HT1080 (cell line): ENCODE results near the gene NPEPL1. TPM values are rescaled to one million over a fixed set of nuclear protein-coding genes. Genes with fewer than 3 reads are reported as not detected.
"Not testable (repeated sequence)": the region's sequence is repeated elsewhere in the genome, so short reads cannot be mapped to it uniquely, and the experiment has no call there.

Source experiments
- DNase-seq: peaks from one replicate; pipeline ENCODE4 v3.0.0-alpha.2; 2015; ENCODE audit warnings: low read depth
- polyA plus RNA-seq, 2 experiments: library from polyadenylated mRNA; depleted of rRNA; stranded (reverse); fragments of >200 nt; gene quantifications; 2 replicates each; pipeline ENCODE4 v1.2.3, GENCODE V29; 2015
- total RNA-seq: library from RNA; depleted of rRNA; stranded (reverse); fragments of >200 nt; shearing (Covaris generic); gene quantifications from 2 replicates; pipeline ENCODE4 v1.2.3, GENCODE V29; 2014; rRNA removed

NPEPL1 gene, protein sequence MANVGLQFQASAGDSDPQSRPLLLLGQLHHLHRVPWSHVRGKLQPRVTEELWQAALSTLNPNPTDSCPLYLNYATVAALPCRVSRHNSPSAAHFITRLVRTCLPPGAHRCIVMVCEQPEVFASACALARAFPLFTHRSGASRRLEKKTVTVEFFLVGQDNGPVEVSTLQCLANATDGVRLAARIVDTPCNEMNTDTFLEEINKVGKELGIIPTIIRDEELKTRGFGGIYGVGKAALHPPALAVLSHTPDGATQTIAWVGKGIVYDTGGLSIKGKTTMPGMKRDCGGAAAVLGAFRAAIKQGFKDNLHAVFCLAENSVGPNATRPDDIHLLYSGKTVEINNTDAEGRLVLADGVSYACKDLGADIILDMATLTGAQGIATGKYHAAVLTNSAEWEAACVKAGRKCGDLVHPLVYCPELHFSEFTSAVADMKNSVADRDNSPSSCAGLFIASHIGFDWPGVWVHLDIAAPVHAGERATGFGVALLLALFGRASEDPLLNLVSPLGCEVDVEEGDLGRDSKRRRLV
- 0.13 and 0.40 TPM in 2 replicates for total RNA-seq
- polyA plus RNA-seq (2015; cell fraction: cytosol; rRNA removed): 0.36 and 0.58 TPM in 2 replicates
- 7.9 and 8.9 TPM in 2 replicates for polyA plus RNA-seq (2015; cell fraction: nucleus; rRNA removed)

DNA sequence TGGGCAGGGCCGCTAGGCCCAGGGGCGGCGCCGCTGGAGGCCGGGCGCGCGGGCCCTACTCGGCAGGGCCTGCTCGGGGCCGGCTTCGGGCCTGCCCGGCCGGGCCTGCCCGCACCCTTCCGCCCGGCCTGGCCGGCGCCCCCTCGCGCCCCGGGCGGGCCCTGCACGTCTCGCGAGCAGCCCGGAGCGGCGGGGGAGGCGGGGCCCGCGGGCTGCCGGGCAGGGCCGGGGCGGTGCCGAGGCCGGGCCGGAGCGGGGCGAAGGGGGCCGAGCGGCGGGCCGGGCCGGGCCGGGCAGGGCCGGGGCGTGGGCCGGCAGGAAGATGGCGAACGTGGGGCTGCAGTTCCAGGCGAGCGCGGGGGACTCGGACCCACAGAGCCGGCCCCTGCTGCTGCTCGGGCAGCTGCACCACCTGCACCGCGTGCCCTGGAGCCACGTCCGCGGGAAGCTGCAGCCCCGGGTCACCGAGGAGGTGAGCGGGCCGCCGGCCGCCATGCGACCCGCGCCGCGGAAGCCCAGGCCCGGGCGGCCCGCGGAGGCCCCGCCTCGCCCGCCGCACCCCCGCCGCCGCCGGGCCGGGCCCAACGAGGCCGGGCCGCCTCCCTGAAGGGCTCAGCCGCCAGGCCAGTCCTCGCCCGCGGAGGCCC is at the start of gene NPEPL1:
Gene NPEPL1, plus strand, starts transcription at position 222 of the 647 bp plus-strand sequence. Its CDS starts 101 bp downstream, at position 323.
- no peak for DNase-seq

GRCh38 chr20:58642896-58643295 is 49.7 kb upstream of the NPEPL1 start:
- DNase-seq: not testable (repeated sequence)

DNA sequence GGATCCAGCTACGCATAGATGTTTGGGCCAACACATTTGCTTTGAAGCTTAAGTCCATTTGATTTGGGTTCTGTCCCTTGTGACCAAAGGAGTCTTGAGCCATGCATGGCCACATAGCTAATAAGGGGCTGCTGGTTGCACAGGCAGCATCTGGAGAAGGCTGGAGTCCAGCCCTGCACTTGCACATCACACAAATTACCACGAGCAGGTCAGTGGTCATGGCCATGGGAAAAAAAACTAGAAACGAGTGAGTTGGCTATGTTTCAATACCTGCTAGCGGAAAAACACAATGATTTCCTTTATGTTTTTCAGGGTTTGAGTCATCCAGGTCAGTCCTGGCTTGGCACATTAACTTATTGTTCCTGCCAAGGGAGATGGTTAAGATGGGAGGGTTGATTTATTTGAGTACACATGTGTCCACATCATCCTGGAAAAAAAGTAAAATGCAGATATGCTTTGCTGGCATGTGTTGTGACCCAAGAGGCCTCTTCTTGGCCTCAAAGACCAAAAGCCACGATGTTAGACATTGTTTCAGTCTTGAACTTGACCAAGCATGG is 47.1 kb upstream of the NPEPL1 start:
- peak; percentile 98 for DNase-seq

- no peak for DNase-seq
These were observed 46.3 kb upstream of the NPEPL1 start for GRCh38 chr20:58646257-58646656.

DNA sequence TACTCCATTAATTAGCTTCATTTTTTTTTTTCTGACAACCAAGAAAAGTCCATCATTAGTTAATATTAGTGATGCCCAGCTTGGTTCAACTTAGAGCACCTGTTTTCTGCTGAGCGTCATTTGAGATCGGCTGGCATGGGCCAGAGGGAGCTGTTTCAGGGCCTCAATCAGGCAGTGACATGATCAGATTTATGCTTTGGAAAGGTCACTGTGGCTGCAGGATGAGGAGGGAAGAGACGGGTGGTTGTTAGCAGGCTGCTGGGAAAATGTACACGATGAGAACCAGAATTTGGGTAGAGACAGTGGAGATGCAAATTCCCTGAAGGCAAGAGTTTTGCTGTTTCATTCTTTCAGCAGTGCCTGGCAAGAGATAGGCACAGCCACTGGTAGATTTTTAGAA is 45.9 kb upstream of the NPEPL1 start:
- no peak for DNase-seq

GRCh38 chr20:58647162-58647795 is 45.3 kb upstream of the NPEPL1 start:
- no peak for DNase-seq

GRCh38 chr20:58647796-58648501 is 44.7 kb upstream of the NPEPL1 start:
- peak; percentile 82 for DNase-seq

DNA sequence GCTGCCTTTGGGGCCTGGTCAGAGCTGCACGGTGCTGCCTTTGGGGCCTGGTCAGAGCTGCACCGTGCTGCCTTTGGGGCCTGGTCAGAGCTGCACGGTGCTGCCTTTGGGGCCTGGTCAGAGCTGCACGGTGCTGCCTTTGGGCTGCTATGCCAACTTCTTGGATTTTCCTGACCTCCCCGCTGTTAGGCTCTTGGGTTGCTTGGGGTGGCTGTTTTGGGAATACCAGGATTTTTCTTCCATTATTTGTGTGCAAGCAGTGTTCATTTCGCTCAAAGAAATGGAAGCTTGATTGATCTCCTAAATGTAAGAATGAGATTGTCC is 44.1 kb upstream of the NPEPL1 start:
- DNase-seq: not testable (repeated sequence)

- no peak for DNase-seq
These were observed 43.1 kb upstream of the NPEPL1 start for GRCh38 chr20:58649288-58650180.

DNA sequence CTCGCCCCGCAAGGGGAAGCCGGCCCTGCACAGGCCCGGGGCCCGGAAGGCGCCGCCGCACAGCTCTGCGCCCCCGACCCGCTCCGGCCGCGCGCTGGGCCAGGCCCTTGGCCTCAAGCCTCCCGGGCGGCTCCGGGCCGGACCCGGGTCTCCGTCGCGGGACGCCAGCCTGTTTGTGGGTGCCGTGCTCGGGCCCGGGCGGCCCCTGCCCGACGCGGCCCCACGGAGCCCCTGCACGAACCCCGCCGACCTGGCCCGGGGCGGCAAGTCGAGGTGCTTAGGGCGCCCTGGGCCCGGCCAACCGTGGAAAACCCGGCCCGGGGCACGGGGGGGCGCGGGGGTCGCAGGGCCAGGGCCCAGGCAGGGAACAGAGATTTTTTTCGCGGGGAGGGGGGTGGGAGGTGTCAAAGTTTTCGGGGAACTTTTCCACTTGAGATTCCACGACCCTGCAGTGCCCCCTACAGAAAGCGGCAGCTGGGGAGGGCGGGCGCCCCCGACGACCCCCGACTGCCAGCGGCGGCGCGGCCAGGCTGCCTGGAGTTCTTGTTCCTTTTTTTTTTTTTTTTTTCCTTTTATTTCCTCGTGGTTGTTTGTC is 42.3 kb upstream of the NPEPL1 start:
- DNase-seq: no peak

DNA sequence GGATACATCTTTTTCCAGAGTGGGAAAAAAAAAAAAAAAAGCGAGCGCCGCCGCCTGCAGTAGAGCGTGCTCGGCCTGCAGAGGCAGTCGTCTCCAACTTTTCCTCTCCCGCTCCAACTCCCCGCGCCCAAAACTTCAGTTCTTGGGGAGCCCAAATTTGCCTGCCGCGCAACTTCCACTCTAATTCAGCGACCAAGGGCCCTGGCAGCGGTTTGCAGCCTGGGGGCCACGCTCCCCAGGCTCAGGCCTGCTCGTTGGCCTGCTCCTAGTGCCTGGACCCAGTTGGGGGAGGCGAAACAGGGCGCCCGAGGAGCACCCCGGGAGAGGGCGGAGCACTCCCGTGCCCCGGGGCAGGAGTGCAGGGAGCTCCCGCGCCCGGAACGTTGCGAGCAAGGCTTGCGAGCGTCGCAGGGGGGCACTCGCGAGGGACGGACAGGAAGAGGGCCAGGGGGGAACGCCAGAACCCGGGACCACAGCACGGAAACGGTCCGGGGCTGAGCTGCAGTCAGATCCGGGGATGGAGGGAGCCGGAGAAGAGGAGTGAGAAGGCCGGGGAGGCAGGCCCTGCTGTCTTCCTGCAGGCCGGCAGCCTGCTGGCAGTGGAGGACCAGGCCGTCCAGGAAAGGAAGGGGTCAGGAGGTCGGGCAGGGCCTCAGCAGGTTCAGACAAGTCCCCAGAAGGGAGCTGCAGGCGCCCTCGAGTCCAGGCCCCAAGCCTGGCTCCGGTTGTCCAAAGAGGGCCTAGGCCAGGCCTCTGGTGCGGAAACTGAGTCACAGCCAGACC is 41.6 kb upstream of the NPEPL1 start, which contains the start of gene STX16:
Gene STX16, plus strand, starts transcription at position 508 of the 783 bp plus-strand sequence. CDS start 724 bp downstream, outside the sequence.
- peak; percentile 92 for DNase-seq

GRCh38 chr20:58651559-58651945 is 41.0 kb upstream of the NPEPL1 start:
- no peak for DNase-seq

GRCh38 chr20:58651946-58652605 is 40.5 kb upstream of the NPEPL1 start:
- peak; percentile 76 for DNase-seq

GRCh38 chr20:58652606-58653294 is 39.9 kb upstream of the NPEPL1 start:
- DNase-seq: no peak

DNA sequence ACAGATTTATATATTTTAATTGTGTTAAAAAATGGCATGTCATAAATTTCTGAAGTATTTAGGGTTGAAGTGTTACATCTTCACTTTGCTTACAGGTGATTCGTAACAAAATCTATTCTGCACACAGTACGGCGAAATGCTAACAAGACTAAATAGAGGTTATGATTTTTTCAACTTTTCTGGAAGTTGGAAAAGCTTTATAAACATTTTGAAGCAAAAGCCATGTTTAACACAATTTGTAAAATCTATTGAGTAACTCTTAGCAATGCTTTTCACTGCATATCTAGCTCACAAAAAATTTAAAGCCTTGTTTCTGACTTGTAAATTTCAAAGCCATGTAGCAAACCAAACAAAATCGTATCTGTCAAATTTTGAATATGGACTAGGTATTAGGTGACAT is 38.3 kb upstream of the NPEPL1 start:
- no peak for DNase-seq

GRCh38 chr20:58655328-58656107 is 37.1 kb upstream of the NPEPL1 start:
- DNase-seq: no peak

- no peak for DNase-seq
These were observed 35.8 kb upstream of the NPEPL1 start for GRCh38 chr20:58656831-58657230.
